Left hindlimb (tissue), 1 donor: ENCODE results near the gene VWC2.

ENCODE experiments used
- DNase-seq: peaks from one replicate; pipeline ENCODE4 v3.0.0-alpha.2; 2018

The VWC2 gene

DNA sequence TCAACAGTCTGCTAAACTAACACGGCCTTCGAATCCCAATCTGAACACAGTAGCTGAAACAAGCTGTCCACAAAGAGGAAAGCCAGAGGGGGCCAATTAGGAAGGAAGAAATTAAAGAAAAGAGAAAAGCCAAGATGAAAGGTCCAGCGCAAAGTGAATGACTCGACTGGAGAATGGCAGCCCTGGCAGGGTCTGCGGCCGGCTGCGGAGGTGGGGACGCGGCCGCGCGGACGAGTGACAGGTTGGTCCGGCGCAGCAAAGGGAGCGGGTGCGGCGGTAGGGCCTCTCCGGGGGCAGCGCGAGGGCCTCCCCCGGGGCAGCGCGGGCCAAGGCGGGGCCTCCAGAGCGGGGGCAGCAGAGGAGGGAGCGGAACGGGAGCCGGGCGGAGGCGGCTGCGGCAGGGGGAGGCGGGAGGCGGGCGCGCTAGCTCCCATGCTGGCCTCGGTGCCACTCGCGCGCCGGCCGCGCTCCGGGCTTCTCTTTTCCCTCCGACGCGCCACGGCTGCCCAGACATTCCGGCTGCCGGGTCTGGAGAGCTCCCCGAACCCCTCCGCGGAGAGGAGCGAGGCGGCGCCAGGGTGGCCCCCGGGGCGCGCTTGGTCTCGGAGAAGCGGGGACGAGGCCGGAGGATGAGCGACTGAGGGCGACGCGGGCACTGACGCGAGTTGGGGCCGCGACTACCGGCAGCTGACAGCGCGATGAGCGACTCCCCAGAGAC is at the start of gene VWC2:
Gene VWC2 (plus strand): TSS at position 421 of the 718 bp plus-strand sequence. CDS start 1,798 bp downstream, outside the sequence.
- DNase-seq = peak; percentile 49

DNA sequence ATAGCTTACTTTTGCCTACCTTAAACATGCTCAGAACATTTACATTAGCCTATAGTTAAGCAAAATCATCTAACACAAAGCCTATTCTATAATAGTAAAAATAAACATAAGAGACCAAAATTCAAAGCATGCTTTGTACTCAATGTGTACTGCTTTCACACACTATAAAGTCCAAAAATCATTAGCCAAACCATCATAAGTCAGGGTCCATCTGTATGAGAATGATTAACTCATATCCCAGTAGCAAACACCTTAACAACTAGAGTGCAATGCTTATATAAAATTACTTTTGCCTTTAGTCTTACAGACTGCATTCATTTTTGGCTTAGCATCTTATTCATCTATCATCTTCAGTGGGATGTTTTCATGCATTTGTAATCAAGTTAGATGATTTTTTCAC is 49.4 kb upstream of the VWC2 start:
- no peak for DNase-seq

DNA sequence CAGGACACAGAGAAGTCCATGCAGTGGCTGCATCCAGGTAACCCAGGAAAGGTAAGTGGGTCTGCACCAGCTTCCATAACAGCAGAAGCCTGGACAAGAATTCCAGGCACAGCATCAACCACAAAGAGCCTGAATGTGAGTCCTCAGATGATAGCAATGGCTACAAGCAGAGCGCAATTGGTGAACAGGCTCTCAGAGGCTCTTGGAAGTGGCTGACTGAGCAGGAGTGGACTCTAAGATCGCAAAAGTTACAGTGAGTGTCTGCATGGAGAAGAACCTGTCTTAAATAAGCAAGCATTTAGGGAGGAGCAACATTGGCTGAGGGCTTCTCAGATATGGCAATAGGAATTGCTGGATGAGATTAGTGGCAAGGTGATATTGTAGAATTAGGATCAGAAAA is 41.6 kb upstream of the VWC2 start:
- no peak for DNase-seq

DNA sequence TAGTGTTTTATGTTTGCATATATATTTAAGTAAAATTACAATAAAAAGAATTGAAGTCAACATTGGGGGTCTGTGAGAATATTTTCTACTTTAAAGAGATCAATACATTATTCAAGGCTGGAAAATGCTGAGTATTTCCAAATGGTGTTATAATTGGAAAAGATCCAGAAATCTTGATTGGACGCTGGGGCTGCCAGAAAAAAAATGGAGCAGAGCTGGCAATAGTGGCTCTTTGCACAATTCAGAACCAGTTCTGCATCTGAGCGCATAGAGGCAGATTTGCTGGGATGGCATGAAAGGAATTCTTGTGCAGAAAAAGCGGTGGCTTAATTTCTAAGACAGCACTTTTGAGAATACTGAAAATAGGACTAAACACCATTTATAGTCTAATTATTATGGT is 10.8 kb upstream of the VWC2 start:
- no peak for DNase-seq

DNA sequence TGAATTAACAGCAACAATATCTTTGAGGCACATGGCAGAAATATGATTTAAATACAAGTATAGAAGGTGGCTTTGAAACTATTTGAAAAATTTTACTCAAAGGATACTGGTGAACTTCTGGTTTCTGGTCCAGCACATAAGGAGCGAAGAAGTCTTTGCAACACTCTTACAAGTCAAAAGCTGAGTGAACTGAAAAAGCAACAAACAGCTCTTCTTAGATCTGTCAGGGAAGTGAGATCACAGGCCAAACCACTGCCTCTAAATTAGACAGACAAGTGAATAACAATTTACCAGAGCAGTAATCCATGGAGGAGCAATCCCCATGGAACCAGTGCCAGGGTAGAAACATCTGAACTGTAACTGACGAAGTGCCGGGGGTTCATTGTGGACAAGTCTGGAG is 9.6 kb upstream of the VWC2 start:
- DNase-seq = no peak

DNA sequence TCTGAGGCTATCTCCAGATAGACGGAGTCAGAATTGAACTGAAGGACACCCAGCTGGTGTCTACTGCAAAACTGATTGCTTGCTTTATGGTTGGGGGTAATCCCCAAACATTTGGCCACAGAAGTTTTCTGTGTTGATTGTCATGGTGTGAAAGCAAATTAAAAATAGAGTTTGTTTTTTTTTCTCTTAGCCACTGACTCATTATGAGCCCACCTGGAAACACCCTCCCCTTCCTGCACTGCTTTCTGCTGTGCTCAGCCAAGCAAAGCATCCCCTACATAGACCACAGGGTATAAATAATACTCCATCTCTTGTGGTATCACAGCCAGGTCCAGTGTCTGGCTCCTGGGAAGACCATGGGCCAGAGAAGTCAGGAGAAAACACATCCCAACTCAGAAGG is 6.5 kb upstream of the VWC2 start:
- DNase-seq = no peak

DNA sequence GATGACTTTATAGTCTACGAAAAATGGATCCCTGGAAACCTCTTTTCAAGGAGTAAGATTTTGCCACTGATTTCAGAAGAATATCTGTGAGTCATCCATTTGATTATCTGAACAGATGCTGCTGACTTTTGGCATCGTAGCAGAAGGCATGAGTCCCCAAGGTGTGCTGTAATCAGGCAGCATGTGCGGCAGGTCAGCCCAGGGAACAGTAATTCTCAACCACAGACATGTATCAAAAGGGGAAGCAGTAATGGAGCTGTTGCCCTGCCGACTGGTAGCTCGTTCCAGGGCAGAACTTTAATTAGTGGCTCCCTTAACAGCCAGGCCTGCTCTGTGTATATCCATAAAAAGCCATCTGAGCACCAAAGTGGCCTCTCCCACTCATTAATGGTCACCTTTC is 5.7 kb upstream of the VWC2 start:
- no peak for DNase-seq

DNA sequence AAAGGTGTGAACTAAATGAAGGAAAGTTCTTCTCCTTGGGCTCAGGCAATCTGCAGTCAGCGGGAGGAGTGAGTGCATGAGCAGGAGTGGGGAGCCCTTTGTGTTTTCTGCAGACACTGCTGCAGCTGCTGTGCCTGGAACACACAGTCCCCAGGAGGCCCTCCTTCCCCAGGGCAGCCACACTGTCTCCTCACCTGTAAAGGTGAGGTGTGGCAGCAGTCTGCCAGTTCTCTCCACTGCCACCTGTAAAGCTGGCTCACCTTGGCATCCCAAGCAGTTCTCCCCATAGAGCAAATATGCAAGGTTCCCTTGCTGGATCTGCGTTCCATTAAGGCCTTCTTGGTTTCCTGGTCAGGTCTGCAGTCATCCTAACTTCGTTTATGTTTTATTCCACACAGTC is 5.2 kb upstream of the VWC2 start:
- DNase-seq = no peak

DNA sequence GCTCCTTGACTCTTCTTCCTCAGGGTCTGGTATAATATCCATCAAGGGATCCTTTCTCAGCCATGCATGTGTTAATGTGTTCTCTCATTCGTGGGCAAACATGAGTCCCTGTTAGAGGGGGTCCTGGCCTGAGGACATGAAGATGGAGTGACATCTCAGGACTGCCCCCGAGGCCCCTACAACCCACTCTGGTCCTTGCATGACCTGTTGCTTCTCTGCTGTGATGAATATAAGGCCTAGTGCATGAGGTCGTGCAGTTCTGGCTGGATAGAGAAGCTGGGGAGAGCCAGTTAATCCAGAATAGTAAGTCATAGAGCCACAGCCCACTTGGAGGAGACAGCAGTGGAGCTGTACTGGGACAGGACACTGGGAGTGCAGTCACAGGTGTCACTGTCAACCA is 4.6 kb upstream of the VWC2 start:
- DNase-seq = no peak

DNA sequence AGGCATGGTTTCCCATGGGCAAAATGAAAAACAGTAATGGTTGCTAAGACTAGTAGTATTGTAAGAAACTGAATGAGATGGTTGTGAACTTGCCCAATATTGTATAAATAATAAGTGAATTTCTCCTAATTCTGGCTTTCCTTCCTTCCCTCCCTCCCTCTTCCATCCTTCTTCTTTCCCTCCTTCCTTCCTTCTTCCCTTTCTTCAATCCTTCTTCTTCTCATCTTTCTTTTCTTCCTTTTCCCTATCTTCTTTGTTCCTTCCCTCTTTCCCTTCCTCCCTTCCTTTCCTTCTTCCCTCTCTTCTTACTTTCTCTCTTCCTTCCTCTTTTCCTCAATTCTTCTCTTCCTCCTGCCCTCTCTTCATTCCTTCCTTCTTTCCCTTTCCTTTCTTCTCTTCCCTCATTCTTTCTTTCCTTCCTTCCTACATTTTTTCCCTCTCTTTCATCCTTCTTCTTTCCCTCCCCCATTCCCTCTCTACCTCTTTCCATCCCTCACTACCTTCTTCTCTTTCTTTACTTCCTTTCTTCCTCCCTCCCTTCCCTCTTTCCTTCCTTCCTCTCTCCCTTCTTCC is 4.1 kb upstream of the VWC2 start:
- DNase-seq = no peak

DNA sequence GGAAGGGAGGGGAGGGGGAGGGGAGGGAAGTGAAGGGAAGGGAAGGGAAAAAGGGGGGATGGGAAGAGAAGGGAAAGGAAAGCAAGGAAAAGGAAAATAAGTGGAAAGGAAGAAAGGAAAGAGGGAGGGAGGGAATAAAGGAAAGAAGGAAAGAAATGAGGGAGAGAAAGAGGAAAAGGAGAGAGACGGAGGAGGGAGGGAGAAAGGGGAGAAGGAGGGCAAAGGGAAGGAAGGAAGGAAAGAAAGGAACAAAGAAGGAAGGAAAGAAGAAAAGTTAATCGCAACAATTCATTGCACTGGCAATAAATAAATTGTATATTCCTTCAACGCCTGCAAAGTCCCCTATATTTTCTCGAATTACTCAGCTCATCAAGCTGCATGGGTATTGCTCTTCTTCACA is 2.6 kb upstream of the VWC2 start:
- DNase-seq = no peak

DNA sequence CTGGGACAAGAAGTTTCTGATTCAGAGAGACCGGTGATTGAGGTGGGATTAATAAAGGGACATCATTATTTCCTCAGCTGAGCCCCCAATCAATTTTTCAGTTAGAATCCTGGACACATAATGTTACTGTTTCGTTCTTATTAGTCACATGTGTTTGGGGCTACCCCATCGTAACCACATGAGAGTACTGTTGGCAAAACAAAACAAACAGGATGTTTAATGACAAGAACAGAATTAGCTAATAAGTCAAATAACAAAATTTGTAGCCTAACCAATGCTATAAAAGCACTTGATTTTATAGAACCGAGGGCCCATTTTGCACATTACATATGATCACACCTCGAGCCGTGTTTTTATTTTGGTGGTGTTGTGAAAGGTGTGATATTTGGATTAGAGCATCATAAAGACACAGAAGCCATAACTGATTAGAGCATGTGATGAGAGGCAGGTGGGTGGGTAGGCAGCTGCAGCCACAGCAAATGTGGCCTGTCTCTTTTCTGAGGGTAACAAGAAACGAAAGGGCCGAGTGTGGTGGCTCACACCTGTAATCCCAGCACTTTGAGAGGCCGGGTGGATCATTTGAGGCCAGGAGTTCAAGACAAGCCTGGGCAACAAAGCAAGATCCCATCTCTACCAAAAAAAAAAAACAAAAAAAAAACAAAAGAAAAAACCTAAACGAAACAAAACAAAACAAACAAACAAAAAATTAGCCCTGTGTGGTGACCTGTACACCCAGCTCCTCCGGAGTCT is 1.8 kb upstream of the VWC2 start:
- no peak for DNase-seq

DNA sequence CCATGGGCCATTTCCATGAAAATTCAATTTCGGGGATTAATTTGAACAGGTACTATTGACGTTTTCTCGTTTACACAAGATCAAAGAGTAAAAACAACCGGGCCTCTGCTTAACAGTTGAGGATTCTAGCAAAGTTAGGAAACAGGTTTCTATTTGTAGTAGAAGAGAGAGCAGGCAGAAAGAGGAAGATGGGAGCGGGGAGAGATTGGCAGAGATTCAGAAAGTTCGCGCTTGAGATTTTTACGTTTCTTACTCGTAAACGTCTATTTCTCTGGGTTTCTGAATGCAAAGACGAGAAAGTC is 571 bp upstream of the VWC2 start:
- no peak for DNase-seq

DNA sequence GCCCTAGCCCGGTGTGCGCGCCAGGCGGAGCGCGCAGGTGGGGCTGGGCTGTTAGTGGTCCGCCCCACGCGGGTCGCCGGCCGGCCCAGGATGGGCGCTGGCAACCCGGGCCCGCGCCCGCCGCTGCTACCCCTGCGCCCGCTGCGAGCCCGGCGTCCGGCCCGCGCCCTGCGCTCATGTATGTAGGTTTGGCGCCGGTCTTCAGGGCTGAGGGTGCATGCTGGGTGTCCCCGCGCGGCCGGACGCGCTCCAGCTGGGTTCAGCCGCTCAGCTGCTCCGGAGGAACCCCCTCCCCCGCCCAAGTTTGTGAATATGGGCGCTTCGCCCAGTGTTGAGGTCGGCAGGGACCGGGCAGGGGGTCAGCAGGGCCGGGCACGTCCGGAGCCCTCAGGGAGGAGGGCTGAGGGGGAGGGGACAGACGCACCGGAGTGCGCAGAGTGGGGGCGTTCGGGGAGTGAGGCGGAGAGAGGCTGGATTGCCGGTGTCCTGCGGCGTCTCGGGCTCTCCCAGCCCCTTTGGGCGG is 559 bp downstream of the VWC2 start:
- peak; percentile 32 for DNase-seq

DNA sequence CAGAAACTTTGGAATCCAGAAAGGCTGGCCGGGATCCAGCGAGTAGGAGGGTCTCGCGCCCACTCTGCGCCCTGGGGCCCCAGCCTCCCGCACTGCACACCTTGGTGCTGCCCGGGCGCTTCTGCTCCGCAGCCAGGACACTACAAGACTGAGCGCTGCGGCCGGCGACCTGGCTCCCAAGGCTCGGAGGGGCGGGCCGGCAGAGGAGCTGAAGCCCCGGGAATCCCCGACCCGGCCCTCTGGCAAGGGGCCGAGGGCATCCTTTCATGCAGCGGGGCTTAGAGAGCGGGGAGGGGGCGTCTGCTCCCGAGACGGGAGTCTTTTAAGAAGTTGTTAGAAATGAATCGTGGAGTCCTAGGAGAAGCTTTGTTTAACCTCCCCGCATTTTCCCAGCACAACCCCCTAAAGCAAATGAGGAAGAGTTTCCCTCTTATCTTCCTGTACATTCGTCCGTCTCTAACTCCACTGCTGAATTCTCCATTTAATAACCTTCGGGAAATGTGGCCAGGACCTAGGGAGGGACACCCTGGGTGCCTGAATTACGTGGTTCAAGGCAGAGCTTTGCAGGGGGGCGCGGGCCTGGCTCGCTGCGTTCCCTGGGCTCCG is 1.1 kb downstream of the VWC2 start:
- DNase-seq = no peak

DNA sequence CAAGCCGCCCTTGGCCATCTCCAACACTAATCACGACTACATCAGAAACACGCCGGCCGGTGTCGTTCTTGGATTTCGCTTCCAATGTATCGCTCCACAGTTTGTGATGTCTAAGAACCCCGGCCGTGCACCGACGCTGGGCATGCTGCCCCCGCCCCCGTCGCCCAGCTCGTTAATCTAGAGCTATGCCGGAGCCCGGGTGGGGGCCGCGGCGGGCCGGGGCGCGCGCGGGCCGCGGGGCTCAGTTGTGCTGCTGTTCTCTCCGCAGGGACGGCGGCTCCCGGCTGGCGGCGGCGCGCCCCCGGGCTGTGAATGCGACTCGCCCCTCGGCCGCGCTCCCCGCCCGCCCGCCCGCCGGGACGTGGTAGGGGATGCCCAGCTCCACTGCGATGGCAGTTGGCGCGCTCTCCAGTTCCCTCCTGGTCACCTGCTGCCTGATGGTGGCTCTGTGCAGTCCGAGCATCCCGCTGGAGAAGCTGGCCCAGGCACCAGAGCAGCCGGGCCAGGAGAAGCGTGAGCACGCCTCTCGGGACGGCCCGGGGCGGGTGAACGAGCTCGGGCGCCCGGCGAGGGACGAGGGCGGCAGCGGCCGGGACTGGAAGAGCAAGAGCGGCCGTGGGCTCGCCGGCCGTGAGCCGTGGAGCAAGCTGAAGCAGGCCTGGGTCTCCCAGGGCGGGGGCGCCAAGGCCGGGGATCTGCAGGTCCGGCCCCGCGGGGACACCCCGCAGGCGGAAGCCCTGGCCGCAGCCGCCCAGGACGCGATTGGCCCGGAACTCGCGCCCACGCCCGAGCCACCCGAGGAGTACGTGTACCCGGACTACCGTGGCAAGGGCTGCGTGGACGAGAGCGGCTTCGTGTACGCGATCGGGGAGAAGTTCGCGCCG is 1.9 kb downstream of the VWC2 start:
- DNase-seq = no peak

DNA sequence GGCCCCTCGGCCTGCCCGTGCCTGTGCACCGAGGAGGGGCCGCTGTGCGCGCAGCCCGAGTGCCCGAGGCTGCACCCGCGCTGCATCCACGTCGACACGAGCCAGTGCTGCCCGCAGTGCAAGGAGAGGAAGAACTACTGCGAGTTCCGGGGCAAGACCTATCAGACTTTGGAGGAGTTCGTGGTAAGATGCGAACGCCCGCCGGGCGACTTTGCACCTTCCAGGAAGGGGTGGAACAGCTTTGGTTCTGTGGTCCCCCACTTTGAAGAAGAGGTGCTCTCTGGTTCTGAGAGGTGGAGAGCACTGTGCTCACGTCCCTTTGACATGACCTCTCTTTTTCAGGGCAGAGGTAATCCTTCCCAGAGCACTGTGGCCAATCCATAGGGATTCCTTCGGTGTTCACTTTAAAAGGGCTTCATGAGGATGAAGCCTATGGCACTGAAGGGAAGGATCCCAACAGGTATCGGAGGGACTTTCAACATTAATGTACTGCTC is 2.6 kb downstream of the VWC2 start:
- DNase-seq = no peak

DNA sequence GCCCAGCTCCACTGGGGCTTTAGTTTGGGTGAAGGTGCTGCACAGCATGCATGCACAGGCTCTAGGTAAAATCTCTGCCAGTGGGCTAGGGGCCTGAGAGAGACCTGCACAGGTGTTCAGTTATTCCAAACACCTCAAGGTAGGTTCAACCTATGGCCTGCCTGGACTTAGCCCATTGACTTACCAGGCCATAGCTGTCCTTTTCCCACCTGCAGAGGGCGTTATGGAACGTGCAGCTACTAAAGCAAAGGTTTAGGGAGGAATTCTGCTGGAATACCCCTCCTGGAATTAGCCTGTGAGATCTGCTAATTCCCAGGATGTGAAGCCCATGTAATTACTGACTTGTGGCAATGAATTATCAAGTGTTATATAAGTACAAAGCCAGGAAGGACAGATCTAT is 3.6 kb downstream of the VWC2 start:
- DNase-seq = no peak

DNA sequence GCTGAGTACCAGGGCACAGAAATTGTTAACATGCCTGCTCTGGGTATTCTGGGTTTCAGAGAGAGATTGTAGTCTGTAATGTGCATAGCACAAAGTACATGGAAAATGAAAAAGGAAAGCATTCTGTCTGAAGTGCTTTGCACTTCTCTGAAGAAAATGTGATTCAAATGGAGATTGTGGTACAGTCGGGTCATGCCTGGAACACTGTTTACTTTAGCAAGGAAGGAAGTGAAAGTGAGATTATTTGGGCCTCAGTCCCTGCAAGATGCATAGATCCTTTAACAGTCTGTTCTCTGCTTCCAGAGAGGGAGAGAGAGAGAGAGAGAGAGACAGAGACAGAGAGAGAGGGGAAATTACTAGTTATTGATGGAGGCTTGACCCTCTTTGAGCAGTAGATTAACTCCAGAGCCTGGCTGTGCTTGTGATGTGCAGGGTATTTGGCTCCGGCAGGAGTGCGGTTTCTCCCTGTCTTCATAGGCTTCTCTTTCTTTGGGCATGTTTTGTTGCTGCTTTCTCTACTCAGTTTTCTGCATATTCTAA is 5.4 kb downstream of the VWC2 start:
- no peak for DNase-seq

DNA sequence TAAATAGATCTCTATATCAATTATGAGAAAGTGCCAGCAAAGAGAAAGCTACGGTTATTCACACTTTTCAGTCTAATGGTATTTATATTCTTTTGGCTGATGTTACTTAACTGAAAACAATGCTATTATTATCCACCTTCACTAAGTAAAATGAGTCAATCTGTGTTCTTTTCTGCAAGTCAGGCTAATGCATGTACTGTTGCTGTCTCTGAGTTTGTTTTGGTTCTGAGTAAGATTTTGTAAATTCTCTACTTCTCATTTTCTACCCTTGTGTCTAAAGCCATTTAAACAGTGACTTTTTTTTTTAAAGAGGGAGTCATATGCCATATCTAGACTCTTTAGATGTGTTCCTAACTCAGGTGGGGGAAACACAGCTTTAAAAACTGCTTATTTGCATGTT is 7.5 kb downstream of the VWC2 start:
- no peak for DNase-seq

DNA sequence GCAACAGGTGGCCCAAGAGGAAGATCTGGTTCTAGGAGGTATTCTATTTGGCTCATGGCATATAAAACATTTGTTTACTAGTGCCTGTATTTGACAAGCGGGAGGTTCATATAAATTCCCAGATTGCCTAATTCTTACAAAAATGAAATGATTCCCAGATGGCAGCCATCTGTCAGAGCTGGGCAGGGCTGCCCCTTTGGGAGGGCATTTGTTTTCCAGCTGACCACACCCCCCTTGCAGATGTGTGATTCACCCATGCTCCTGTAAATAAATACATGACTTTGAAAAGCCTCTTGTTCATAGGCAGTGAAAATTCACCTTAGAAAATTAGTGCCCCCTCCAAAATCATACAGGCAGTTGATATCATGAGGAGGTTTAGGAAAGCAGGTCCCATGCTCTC is 8.6 kb downstream of the VWC2 start:
- DNase-seq = no peak

DNA sequence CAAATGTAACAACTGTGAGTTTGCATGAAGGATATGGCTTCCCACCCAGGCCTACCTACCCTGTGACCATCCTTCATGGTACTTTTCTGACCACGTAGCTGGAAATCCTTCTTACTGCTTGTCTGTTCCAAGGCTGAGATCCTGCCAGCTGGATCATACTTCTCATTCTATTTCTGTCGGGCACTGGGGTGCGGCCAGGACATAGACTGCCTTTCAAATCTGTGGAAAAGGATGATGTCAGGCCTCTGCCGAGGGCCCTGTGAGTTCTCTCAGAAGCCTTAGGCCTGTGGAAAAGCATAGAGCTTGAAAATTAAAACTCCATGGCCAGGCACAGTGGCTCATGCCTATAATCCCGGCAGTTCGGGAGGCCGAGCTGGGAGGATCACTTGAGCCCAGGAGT is 10.0 kb downstream of the VWC2 start:
- peak; percentile 58 for DNase-seq
